Activated naive CD8-positive, alpha-beta T cell treated with anti-CD3 and anti-CD28 coated beads, Interleukin-2, amount 50 U/mL, for 16 hours (primary cell): ENCODE results near the gene ARID4B.
"Not testable (repeated sequence)": the region's sequence is repeated elsewhere in the genome, so short reads cannot be mapped to it uniquely, and the experiment has no call there.

ENCODE experiments used
- DNase-seq: peaks from one replicate; pipeline ENCODE4 v3.0.0-alpha.2; 2020; ENCODE audit warnings: low read depth, low spot score

ARID4B gene

DNA sequence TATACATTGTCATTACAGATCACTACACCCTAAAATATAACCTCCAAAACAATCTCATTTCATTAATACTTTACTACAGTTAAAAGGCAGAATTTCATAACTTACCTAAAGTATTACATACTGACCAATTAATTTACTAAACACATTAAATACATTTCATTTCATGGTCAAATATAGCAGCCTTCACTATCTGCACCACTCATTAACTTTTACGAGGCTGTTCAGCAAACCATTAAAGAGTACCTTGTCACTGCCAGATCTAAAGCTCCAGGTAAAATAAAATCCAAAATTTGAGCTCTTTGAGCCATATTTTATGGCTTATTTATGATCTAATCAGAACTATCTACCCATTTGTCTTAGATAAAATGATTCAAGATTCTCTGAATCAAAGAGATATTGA is 100.6 kb downstream of the ARID4B start:
- no peak for DNase-seq

DNA sequence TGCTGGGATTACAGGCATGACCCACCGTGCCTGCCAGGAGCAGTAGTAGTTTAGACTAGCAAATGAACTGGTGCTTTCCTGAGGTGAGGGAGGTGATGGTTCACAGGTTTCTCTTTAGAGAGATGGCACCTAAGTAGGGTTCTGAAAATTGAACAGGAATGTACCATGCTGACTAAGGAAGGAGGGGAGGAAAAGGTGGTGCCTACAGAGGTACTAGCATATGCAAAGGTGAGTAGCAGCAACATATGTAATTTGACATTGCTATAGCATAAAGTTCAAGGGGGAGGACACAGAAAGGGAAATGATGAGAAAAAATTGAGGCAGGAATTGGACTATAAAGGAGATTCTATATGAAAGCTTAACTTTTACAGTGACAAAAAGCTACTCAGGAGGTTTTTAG is 101.0 kb downstream of the ARID4B start:
- DNase-seq, result no peak

DNA sequence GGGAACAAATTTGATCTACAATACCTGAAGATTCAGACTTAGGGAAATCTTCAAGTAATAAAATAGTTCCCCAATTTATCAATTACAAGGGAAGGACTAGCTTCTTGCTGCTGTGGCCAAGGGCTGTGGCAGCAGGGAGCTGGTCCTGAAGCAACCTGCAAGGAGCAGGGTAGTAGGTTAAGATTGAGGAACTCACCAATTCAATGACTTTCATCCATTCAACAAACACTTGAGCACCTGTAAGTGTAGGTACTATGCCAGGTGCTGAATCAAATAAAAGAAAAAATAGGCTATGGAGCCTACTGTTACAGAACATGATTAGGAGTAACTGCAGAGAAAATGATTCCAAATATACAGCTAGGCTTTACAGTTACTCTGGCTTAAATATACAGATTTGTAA is 102.7 kb downstream of the ARID4B start:
- no peak for DNase-seq

DNA sequence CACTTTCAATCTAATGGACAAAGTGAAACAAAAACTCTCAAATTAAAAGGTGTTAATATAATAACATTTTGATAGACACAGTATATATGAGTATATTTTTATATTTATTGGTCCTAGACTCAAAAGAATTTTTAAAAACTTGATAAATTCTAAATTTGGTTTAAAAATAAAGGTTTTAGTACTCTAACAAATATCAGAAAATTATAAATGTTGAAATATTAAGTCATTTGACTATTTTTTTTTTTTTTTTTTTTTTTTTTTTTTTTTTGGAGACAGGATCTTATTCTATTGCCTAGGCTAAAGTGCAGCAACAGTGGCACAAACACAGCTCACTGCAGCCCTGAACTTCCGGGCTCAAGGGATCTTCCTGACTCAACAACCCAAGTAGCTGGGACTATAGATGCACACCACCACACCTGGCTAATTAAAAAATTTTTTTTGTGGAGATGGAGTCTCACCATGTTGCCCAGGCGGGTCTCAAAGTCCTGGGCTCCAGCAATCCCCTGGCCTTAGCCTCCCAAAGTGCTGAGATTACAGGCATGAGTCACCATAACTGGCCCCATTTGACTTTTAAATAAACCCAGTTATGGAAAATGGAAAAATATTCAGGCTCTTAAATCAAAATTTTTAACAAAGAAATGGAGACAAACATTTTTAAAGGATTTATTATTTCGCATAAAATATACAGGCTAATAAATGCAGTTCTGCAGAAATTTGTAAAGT is 106.2 kb downstream of the ARID4B start:
- DNase-seq, result no peak

DNA sequence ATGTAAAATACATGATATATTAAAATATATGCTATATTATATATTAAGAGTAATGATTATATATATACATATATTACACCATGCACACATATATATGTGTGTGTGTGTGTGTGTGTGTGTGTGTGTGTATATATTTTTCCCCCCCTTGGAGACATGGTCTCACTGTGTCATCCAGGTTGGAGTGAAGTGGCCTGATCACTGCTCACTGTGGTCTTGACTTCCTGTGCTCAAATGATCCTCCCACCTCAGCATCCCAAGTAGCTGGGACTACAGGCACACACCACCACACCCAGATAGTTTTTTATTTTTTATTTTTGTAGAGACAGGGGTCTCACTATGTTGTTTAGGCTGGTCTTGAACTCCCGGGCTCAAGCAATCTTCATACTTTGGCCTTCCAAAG is 112.5 kb downstream of the ARID4B start:
- DNase-seq, result no peak

DNA sequence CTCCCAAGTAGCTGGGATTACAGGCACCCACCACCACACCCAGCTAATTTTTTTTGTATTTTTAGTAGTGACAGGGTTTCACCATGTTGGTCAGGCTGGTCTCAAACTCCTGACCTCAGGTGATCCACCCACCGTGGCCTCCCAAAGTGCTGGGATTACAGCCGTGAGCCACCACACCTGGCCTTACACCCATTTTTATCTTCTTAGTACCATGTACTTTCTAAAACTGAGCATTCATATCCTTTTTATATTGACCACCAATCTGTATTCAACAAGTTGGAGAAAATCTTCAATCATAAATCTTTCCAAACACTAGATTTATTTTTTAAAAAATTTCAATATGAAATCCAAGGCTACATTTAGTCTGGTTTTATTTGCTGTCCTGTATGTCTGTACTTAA is 113.0 kb downstream of the ARID4B start:
- not testable (repeated sequence) for DNase-seq

DNA sequence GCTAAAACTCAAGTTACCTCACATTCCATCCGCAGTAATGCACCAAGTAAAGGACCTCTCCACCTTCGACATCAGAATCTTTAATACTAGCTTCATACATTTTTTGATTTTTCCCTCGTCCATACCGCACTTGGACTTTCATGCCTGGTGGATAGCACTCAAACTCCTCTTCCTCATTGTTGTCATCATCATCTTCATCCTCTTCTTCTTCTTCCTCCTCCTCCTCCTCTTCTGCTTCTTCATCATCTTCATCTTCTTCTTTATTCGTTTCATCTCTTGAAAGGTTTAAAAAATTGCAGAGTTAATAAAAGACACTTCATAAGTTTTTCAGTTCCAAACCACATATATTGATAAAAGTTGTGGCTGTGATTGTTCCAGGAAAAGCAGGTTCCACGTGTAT is 114.2 kb downstream of the ARID4B start:
- DNase-seq, result no peak

DNA sequence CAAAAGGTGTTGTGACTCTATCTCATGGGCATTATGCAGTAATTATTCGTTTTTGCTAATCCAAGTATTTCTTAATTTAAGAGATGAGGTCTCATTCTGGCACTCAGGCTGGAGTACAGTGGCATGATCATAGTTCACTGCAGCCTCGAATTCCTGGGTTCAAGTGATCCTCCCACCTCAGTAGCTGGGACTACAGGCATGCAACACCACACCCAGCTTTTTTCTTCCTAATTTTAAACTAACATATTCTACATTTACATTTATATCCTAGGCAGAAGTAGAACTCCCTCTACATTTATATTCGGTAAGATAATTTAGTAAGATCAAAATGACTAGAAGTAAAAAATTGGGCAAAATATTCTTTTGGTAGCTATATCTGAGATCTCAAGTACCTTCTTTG is 116.5 kb downstream of the ARID4B start:
- no peak for DNase-seq

DNA sequence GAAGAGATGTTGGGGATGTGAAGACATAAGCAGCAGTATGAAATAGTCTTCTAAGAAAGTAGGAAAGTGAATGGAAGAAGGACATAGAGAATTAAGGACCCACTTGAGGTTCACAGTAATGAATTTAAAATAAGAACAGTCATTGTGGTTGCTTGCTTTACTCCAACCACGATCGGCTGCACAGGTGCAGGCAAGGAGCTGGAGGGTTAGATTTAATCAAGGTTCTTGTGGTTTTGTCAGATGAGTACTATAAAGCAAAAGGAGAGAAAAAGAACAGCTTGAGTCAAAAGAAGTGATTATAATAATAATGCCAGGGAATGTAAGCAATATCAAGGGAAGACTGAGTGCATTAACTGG is 120.8 kb downstream of the ARID4B start:
- DNase-seq, result peak; percentile 5

DNA sequence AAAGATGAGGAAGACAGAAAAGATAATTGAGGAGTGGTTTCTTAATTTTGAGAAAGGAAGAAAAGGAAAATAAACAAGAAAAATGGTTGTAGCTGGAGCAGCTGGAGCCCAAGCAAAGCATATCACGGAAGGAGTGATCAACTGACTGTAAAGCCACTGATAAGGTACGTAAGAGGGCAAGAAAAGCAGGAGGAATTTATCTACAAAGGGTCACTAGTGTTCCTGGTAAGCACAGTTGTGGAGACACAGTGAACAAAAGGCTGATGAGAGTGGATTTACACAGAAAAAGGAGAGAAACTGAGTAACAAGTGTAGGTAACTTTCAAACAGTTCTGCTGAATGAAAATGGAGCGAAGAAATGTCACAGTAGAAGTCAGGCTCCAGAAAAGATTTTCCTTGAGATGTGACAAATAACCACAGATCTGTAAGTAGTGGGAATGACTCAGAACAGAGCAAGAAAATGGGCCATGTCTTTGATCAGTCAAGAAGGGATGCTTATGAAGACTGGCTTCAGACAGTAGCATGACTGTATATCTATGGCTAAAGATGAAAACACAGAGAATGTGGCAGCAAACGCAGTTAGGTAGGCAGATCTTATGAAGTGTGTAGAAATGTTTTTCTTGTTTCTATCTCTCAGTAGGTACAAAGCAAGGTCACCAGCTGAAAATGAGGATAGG is 121.3 kb downstream of the ARID4B start:
- no peak for DNase-seq

DNA sequence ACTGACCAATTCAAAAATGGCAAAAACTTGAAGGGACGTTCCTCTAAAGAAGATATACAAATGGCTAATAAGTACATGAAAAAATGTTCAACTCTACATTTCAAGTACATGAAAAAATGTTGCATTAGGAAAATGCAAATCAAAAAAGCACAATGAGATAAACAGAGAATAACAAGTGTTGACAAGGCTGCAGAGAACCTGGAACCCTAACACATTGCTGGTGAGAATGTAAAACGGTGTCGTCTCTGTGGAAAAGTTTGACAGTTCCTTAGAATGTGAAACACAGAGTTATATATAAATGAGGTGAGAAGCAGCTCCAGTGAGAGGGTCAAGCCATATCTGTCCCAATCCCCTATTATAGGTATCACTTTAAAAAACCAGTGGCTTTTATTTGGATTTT is 122.3 kb downstream of the ARID4B start:
- DNase-seq, result no peak

DNA sequence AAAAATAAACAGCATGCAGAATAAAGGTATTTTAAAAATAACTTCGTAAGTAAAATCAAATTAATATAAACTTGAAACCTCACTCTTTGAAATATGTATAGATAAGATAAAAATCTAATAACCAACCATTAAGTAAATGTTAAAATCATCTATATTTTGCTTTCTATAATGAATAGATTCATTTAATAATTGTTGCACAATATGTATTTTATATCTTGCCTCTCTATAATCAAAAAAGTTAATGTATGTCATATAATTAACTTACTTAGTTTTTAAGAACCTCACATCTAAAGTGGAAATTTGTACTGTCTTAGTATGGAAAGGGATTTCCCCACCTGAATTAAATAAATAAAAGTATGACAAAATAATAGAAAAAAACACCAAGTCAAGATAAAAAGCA is 124.6 kb downstream of the ARID4B start:
- DNase-seq, result no peak

DNA sequence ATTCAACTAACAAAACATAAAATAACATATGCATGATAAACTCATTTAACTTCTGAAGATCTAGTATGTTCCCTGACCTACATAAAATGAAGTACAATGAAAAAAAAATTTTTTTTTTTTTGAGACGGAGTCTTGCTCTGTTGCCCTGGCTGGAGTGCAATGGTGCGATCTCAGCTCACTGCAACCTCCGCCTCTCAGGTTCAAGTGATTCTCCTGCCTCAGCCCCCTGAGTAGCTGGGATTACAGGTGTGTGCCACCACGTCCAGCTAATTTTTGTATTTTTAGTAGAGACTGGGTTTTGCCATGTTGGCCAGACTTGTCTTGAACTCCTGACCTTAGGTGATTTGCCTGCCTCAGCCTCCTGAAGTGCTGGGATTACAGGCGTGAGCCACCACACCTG is 125.5 kb downstream of the ARID4B start:
- DNase-seq, result not testable (repeated sequence)

DNA sequence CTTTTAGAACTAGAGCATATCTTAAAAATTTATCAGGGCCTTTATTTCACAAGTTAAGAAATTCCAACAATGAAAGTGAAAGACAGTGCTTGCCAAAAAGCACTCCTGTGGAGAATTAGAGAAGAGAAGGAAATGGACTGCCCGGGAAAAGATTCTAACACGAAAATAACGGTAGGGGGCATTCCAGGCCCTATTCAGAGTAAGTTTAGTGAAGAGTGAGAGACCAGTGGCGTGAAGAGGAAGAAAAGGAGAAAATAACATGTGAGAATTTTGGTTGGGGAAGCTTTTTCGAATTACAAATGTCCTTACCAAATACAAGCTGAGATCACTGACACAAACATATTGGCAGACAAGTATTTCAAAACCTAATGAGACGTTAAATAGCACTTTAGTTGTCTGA is 128.5 kb downstream of the ARID4B start:
- no peak for DNase-seq

DNA sequence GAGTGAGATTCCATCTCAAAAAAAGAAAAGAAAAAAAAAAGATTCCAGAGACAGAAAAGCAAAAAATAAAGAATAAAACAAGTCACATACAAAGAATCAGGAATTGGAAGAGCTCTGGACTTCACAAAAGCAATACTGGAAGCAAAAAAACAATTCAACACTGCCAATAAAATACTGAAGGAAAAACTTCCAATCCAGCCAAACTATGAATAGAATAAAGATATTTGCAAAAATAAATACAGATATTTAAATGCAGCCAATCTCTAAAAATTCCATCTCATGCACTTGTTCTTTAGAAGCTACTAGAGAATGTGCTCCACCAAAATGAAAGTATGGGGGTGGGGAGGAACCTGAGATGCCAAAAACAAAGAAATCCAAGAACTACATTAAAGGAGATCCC is 137.5 kb downstream of the ARID4B start:
- DNase-seq, result no peak

DNA sequence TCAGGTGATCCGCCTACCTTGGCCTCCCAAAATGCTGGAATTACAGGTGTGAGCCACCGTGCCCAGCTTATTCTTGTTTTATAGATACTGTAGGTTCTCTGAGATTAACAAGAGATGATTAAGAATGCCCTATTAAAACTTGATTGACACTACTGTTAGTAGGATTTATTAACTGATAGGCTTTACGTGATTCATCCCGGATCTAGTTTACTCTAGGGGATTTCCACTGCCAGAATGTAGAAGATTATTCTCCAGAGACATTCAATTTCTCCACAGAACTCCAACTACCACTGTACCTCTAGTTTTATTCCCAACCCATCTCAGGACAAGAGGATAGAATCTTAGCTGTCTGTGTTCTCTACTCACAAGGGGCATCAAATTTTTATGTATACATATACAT is 140.7 kb downstream of the ARID4B start:
- no peak for DNase-seq

DNA sequence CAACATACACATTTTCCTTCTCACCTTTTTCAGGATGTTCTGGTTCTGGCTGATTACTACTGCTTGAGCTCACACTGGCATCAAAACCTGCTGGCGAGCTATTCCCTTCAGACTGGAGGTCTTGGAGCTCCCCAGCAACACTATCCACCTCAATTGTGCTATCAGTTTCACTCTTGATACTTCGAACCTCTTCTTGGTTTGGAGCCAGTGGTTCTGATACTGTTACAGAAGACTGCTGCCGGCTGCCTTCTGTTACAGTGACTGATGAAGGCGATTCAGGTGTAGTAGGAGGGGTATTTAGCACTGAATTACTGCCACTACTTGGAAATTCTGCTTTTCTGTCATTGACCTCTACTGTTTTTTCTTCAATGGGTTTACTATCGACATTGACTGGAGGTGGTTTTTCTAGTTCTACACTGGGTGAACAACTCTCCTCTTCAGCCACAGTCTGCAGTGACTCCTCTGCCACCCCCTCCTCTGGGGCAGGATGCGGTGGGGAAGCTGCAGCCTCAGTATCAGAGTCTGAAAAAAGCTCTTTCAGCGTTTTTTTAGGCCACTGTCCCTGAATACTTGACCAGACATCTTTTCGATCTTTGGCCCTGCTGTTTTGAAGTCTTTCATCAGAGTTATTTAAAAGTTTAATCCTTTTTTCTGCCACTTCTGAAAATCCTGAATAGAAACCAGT is 146.3 kb downstream of the ARID4B start:
- no peak for DNase-seq

DNA sequence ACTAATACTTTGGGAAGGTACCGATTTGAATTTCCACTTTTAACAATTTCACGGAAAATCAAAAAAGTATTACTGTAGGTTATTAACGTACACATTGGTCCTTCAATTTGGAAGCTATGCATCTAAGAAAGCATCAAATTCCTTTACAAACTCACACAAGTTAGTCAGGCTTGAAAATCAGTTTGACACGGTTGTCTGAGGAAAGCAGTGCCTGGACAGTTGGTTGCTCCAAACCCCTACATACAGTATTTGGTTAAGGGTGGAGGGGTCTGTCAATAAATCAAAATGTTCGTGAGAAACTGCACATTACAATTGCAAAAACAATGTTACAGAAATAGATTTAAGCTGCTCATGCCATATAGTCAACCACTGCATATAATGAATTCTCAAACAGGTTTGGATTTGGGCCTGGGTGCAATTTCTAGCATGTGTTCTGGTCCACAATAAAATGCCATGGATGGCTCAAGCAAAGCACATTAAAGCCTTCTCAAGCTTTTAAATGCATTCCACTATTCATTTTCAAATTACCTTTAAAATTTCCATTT is 147.0 kb downstream of the ARID4B start:
- DNase-seq, result no peak

DNA sequence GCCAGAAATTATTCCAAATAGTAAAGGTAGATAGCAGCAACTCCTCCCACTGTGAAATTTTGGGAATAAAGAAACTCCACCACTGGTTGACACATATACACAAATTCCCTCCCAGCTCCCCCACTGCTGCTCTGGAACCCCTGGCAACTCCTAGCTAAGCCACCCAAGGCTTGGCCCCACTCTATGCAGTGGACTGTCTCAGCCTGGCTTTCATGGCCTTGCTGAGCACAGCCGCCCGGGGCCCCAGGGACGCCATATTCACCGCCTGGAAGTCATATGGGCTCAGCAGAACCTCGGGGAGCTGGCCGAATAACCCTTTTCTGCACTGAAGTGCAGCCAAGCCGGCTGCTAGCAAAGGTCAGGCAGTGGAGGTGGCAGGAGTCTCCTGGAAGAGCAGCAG is 151.5 kb downstream of the ARID4B start:
- DNase-seq, result no peak

DNA sequence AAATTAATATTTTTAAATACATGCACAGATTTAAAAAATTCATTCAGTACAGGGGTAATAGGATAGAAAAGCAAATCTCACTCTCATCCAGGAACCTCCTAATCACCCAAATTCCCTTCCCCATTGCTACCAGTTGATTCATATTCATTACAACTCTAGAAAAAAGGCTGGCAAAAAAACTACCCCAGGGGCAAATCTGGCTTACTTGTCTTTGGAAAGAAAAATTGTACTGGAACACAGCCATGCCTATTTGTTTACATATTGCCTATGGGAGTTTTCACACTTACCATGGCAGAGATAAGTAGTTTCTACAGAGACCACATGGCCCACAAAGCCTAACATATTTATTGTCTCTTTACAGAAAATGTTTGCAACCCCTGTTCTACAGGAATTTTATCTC is 158.0 kb downstream of the ARID4B start:
- no peak for DNase-seq

DNA sequence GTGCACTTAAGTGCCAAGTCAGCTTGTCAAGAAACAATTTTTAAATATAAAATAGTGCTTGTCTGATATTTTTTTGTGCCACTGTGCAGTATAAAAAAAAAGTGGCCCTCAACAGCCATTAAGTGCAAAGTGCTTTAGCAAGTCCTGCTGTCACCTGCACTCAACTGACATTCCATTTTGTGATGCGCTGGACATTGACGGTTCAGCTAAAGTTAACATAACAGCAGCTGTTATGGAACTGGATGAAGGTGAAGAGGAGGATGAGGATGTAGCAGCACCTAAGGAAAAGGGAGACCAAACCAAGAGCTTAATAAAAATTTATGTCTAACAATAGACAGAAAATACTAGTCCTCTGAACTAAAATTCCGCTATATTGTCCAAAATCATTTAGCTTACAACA is 159.6 kb downstream of the ARID4B start:
- no peak for DNase-seq

DNA sequence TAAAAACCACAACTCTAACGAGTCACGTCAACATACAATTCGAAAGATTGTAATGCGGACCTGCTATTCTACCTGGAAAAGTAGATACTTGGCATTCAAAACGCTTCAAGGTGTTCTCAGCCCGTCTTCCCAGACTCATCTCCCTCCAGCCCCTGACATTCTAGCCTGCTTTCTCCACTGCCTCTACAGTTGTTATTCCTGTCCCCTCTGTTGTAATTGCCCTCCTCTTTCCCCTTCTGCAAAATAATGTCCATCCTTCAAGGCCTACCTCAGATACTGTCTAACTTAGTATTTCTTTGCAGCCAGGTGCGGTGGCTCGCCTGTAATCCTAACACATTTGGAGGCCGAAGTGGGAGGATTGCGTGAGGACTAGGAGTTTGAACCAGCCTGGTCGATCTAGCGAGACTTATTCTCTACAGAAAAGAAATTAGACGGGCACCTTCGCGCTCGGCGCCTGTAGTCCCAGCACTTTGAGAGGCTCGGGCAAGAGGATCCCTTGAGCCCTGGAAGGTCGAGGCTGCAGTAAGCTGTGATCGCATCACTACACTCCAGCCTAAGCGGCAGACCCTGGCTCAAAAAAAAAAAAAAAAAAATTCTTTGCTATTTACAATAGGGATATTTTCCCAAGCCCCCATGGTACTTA is 166.2 kb downstream of the ARID4B start:
- no peak for DNase-seq
